Stomach smooth muscle (tissue), 2 donors: Measurements from ENCODE around the gene OR2G6.
"Not testable (repeated sequence)": the region's sequence is repeated elsewhere in the genome, so short reads cannot be mapped to it uniquely, and the experiment has no call there.

Source experiments
- H3K27ac ChIP-seq: one replicate; pipeline ENCODE4 v1.7.0; 2013; ENCODE audit warnings: mild to moderate bottlenecking, low read length, inconsistent platforms
- H3K27me3 ChIP-seq, 2 donors: one replicate each; pipeline ENCODE4 v1.7.0; 2013; ENCODE audit warnings: low read length in 2 of 2; ENCODE audit not compliant: insufficient read depth in 2 of 2, control insufficient read depth in 1 of 2
- H3K36me3 ChIP-seq, 2 donors: one replicate each; pipeline ENCODE4 v1.7.0; 2013; ENCODE audit warnings: low read length in 2 of 2; ENCODE audit not compliant: control insufficient read depth in 2 of 2, insufficient read depth in 2 of 2
- H3K4me1 ChIP-seq: one replicate; pipeline ENCODE4 v1.7.0; 2013; ENCODE audit warnings: low read length; ENCODE audit not compliant: control insufficient read depth, insufficient read depth
- H3K4me3 ChIP-seq, 2 donors: one replicate each; pipeline ENCODE4 v1.7.0; 2013; ENCODE audit warnings: low read length in 2 of 2
- H3K9ac ChIP-seq, 2 donors: one replicate each; pipeline ENCODE4 v1.7.0; 2013; ENCODE audit warnings: low read length in 2 of 2, mild to moderate bottlenecking in 1 of 2
- H3K9me3 ChIP-seq, 2 donors: one replicate each; pipeline ENCODE4 v1.7.0; 2013; ENCODE audit warnings: low read length in 2 of 2; ENCODE audit not compliant: control insufficient read depth in 2 of 2
- donor health status: healthy.
- donor health status: Pancreatic carcinoma.

OR2G6 gene

GRCh38 chr1:248521856-248522255, 14.0 kb downstream of the OR2G6 start:
- H3K36me3 ChIP-seq = no peaks in the 10 kb centered on the region
- no peak overlapping the region for H3K27ac ChIP-seq
- peaks cover 3 to 4% of the 10 kb centered on the region in 2 donors for H3K9me3 ChIP-seq
- H3K4me3 ChIP-seq = no peak overlapping the region
- no peak overlapping the region for H3K9ac ChIP-seq
- no peaks in the 10 kb centered on the region for H3K4me1 ChIP-seq
- H3K27me3 ChIP-seq = no peaks in the 10 kb centered on the region

GRCh38 chr1:248537449-248537848, 29.6 kb downstream of the OR2G6 start:
- H3K27ac ChIP-seq, H3K4me1 ChIP-seq: not testable (repeated sequence)

DNA sequence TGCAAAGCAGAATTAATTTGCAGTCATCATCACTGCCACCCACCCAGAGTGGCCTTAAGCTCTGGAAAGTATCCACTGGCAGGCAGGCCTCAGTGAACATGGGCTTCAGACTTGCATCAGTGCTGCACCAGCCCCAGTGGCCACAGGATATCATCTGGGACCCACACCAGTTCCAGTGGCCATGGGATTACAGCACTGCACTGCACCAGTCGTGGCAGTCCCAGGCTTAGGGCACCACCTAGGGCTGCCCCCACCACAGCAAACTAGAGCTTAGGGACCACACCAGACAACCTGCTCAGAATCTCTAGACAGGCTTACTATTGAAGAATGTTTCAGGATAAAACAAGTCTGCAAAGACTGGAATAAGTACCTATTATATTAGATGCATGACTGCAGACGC, 39.5 kb downstream of the OR2G6 start:
- H3K4me3 ChIP-seq, H3K4me1 ChIP-seq, H3K36me3 ChIP-seq, H3K9me3 ChIP-seq, H3K9ac ChIP-seq, H3K27ac ChIP-seq, H3K27me3 ChIP-seq: not testable (repeated sequence)

More at GRCh38 chr1:248537449-248537848, 29.6 kb downstream of the OR2G6 start:
- not testable (repeated sequence) for H3K36me3 ChIP-seq, H3K9me3 ChIP-seq, H3K4me3 ChIP-seq, H3K27me3 ChIP-seq, H3K9ac ChIP-seq

DNA sequence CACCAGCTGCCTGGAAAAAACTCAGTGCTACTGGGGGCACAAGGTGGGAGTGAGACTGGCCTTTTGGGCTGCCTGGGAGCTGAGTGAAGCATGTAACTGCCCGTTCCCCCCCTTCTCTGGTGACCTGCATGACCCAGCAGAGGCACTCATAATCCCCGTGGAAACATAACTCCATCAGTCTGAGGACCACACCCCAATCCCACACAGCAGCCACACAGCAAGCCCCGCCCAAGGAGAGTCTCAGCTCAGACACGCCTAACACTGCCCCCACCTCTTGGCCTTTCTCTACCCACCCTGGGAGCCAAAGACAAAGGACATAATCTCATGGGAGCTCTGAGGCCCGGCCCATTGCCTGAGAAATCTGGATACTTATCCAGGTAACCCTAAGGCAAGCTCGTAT, 43.2 kb downstream of the OR2G6 start:
- not testable (repeated sequence) for H3K27ac ChIP-seq, H3K27me3 ChIP-seq, H3K9me3 ChIP-seq, H3K9ac ChIP-seq, H3K4me1 ChIP-seq, H3K36me3 ChIP-seq, H3K4me3 ChIP-seq

DNA sequence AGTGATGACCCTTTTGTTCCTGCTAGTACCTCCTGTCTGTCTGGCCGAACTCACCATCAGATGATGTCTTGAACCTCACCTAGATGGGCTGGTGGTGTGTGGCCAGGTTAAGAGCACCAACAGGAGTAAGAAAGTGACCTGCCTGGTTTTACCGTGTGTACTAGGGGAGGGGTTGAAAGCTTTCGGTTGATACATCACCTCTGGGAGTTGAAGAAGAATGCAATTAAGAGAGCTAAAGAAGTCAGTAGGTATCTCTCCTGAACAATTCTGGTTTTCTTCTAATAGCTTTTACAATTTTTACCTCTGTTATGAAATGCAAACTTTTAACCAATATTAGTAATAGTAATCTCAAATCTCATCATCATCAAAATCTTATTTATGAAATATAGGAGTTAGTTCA, 54.8 kb downstream of the OR2G6 start, which contains the start of gene OR2T29:
OR2T29 (minus strand) TSS at position 101 of the 400 bp plus-strand sequence. CDS start 3,281 bp downstream, outside the sequence.
- H3K4me3 ChIP-seq, H3K4me1 ChIP-seq, H3K9me3 ChIP-seq, H3K27me3 ChIP-seq, H3K27ac ChIP-seq, H3K36me3 ChIP-seq, H3K9ac ChIP-seq: not testable (repeated sequence)

DNA sequence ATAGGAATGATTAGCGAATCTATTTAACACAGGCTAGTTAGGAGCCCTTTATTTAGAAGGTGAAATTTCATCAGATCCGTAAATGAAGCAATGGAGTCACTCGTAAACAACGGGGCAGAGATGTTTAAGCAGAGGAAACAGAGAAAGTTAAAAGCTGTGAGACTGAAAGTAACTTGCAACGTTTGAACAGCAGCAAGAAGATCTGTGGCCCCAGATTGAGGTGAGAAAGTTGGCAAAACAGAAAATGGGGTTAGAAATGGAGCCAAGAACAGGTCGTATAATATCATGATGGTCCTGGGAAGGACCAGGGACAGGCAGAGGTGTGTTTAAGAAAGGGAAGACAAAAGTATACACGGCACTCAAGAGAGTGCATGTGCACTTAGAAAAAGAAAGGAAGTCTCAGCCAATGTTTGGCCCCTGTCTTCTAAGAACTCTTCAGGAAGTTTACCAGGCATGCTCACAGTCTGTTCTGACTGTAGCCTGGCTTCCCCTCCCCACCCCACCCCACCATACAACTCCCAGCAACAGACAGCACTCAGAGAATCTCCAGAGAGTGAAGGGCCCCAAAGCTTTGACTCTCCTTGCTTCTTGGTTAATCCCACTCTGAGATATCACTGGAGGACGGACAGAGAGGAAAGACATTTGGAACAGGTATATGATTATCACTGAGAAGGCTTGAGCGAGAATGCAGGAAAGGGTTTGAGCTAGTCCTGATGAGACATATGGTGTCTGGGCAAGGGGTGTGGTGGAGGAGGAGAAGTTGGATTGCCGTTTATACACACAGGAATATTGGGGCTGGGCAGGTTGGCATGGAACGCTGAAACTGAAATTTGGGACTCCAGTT, 57.9 kb downstream of the OR2G6 start:
- H3K4me1 ChIP-seq, H3K27ac ChIP-seq, H3K4me3 ChIP-seq, H3K9ac ChIP-seq, H3K9me3 ChIP-seq, H3K27me3 ChIP-seq, H3K36me3 ChIP-seq: not testable (repeated sequence)

DNA sequence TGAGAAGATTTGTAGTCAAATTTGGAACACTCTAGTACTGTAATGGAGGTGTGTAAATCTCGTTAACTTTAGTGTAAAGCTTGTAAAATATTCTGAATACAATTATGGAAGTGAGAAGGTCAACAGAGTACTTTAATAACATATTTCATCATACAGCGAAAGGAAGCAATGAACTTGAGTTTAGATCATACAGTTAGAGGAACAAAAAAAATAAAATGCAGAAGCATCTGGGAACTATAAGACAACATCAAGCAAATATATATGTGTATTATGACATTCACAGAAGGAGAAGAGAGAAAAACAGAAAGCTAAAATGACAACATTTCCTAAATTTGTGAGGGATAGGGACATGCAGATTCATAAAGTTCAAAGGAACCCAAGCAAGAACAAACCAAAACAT, 61.2 kb downstream of the OR2G6 start:
- H3K27me3 ChIP-seq, H3K4me1 ChIP-seq, H3K9me3 ChIP-seq, H3K4me3 ChIP-seq, H3K36me3 ChIP-seq, H3K27ac ChIP-seq, H3K9ac ChIP-seq: not testable (repeated sequence)

GRCh38 chr1:248570811-248571210, 62.9 kb downstream of the OR2G6 start:
- H3K4me1 ChIP-seq, H3K36me3 ChIP-seq, H3K27me3 ChIP-seq, H3K4me3 ChIP-seq, H3K9ac ChIP-seq, H3K27ac ChIP-seq, H3K9me3 ChIP-seq: not testable (repeated sequence)

GRCh38 chr1:248572049-248572448, 64.2 kb downstream of the OR2G6 start:
- H3K9me3 ChIP-seq, H3K4me3 ChIP-seq, H3K27ac ChIP-seq, H3K4me1 ChIP-seq, H3K9ac ChIP-seq, H3K36me3 ChIP-seq, H3K27me3 ChIP-seq: not testable (repeated sequence)

DNA sequence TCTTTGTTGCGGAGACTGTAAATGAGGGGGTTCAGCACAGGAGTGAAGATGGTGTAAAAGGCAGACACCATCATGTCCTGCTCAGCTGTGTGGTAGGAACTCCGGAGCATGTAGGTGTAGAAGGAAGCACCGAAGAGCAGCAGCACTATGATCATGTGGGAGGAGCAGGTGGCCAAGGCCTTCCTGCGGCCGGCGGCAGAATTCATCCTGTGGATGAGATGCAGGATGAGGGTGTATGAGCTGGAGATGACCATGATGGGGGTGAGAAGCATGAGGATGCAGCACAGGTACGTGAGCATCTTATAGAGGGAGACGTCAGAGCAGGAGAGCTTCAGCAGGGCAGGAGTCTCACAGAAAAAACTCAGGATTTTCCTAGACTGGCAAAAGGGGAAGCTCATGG, 66.0 kb downstream of the OR2G6 start:
- H3K9ac ChIP-seq, H3K4me3 ChIP-seq, H3K9me3 ChIP-seq, H3K27me3 ChIP-seq, H3K27ac ChIP-seq, H3K36me3 ChIP-seq, H3K4me1 ChIP-seq: not testable (repeated sequence)

- not testable (repeated sequence) for H3K9ac ChIP-seq, H3K4me3 ChIP-seq, H3K9me3 ChIP-seq, H3K36me3 ChIP-seq, H3K27ac ChIP-seq, H3K27me3 ChIP-seq, H3K4me1 ChIP-seq
Observed at GRCh38 chr1:248574657-248575056, 66.8 kb downstream of the OR2G6 start, which contains the start of gene OR2T34. Gene OR2T34, minus strand, starts transcription at chr1:248574757. Its CDS starts 0 bp downstream, at chr1:248574757.
